GM12878 (cell line): ENCODE results near the gene MIGA2. TPM values are rescaled to one million over a fixed set of nuclear protein-coding genes. Genes with fewer than 3 reads are reported as not detected.

Experiments
- ATAC-seq: fragments of 200-7000 bp; cut with Tn5 transposase; 3 replicates; pipeline ENCODE4 v1.9.1; 2020; ENCODE audit warnings: mild to moderate bottlenecking, moderate library complexity
- BruUV-seq: library from RNA; stranded (reverse); fragments of 400-500 nt; replicated peaks from 2 replicates; lab custom pipeline; 2021; lab: Mats Ljungman, UMichigan
- CTCF ChIA-PET: fragments of 300-600 bp; sonication (Branson Sonifier 250); formaldehyde crosslinking; extraction: SDS; loops from one replicate; lab custom pipeline; 2021; ENCODE audit warnings: inconsistent platforms; lab: Yijun Ruan, JAX
- POLR2A ChIA-PET: fragments of 350-600 bp; formaldehyde crosslinking; extraction: SDS; loops from one replicate; lab custom pipeline; 2021; ENCODE audit warnings: inconsistent platforms; lab: Charles Lee
- RAD21 ChIA-PET: fragments of 300-600 bp; sonication (Branson Sonifier 250); formaldehyde crosslinking; loops from one replicate; lab custom pipeline; 2023; ENCODE audit warnings: antibody characterized with exemption; ENCODE audit not compliant: unreplicated experiment; lab: Charles Lee
- SMC1A ChIA-PET: fragments of 300-600 bp; sonication (Branson Sonifier 250); formaldehyde crosslinking; loops from one replicate; lab custom pipeline; 2023; ENCODE audit not compliant: unreplicated experiment, uncharacterized antibody; lab: Charles Lee
- DNase-seq: peaks from one replicate; pipeline ENCODE4 v3.0.0-alpha.2; 2011; ENCODE audit warnings: low read depth, low spot score
- FAIRE-seq: peaks from 3 replicates; lab custom pipeline; 2011; peaks lifted over from hg19 to GRCh38; lab: Jason Lieb, UNC
- H2AFZ ChIP-seq: 2 replicates; pipeline ENCODE4 v1.6.0; 2011; ENCODE audit warnings: low read depth, low read length, control low read depth; ENCODE audit not compliant: control insufficient read depth
- H3K27ac ChIP-seq: 2 replicates; pipeline ENCODE4 v1.5.1; 2011; ENCODE audit warnings: control low read depth; ENCODE audit not compliant: control insufficient read depth, insufficient read depth
- H3K27me3 ChIP-seq, 2 experiments: replicated peaks in 1 of 2; 2 replicates each; pipeline versions ENCODE4 v1.6.0 to v1.6.1; 2011; ENCODE audit warnings: low read length in 1 of 2; ENCODE audit not compliant: control insufficient read depth in 2 of 2, insufficient read depth in 2 of 2
- H3K36me3 ChIP-seq, 2 experiments: 2 replicates each; pipeline ENCODE4 v1.5.1; 2011; ENCODE audit warnings: low read length in 1 of 2; ENCODE audit not compliant: control insufficient read depth in 2 of 2, insufficient read depth in 2 of 2
- H3K4me1 ChIP-seq: 2 replicates; pipeline ENCODE4 v1.6.1; 2011; ENCODE audit warnings: mild to moderate bottlenecking, low read length, moderate library complexity, mixed read lengths; ENCODE audit not compliant: control insufficient read depth, insufficient read depth
- H3K4me2 ChIP-seq: 2 replicates; pipeline ENCODE4 v1.6.0; 2011; ENCODE audit warnings: control low read depth; ENCODE audit not compliant: control insufficient read depth, insufficient read depth
- H3K4me3 ChIP-seq: fragments of 200-600 bp; sonication (generic); 2 replicates; pipeline ENCODE4 v1.5.1; 2016
- H3K79me2 ChIP-seq: 2 replicates; pipeline ENCODE4 v1.6.0; 2011; ENCODE audit warnings: low read length; ENCODE audit not compliant: control insufficient read depth, insufficient read depth
- H3K9ac ChIP-seq: 2 replicates; pipeline ENCODE4 v1.8.0; 2011; ENCODE audit warnings: low read length, control low read depth, mixed read lengths; ENCODE audit not compliant: control insufficient read depth, insufficient read depth
- H3K9me3 ChIP-seq: replicated peaks from 3 replicates; pipeline ENCODE4 v1.5.1; 2011; ENCODE audit warnings: mild to moderate bottlenecking, low read length; ENCODE audit not compliant: control insufficient read depth, insufficient read depth
- H4K20me1 ChIP-seq: 2 replicates; pipeline ENCODE4 v1.6.0; 2011; ENCODE audit not compliant: control insufficient read depth, insufficient read depth
- BHLHE40 ChIP-seq, 2 experiments: fragments of 450-650 bp in 1 of 2; IDR thresholded peaks; 2 replicates each; pipeline ENCODE4 v1.6.1; 2011 to 2017; ENCODE audit warnings: low read depth in 2 of 2, borderline replicate concordance in 1 of 2, improper control_type of control experiment in 1 of 2, low read length in 1 of 2, mild to moderate bottlenecking in 1 of 2
- CREB1 ChIP-seq: IDR thresholded peaks from 2 replicates; pipeline ENCODE4 v1.6.1; 2012; ENCODE audit warnings: low read depth, mild to moderate bottlenecking, inconsistent platforms
- KLF5 ChIP-seq: fragments of 450-650 bp; IDR thresholded peaks from 2 replicates; pipeline ENCODE4 v1.6.1; 2014; ENCODE audit warnings: mild to moderate bottlenecking; ENCODE audit not compliant: partially characterized antibody
- MXI1 ChIP-seq: fragments of 150-350 bp; IDR thresholded peaks from 2 replicates; pipeline ENCODE4 v1.6.1; 2011; ENCODE audit warnings: low read depth, mild to moderate bottlenecking, inconsistent platforms, low read length, improper control_type of control experiment
- PAX5 ChIP-seq: IDR thresholded peaks from 2 replicates; pipeline ENCODE4 v1.6.1; 2011; ENCODE audit warnings: low read depth, low read length, borderline replicate concordance
- POLR2A ChIP-seq: IDR thresholded peaks from 2 replicates; pipeline ENCODE4 v1.6.1; 2011; ENCODE audit warnings: low read depth, mild to moderate bottlenecking, low read length
- POLR2AphosphoS2 ChIP-seq: IDR thresholded peaks from 2 replicates; pipeline ENCODE4 v1.6.1; 2011; ENCODE audit warnings: low read depth, mild to moderate bottlenecking, low read length, improper control_type of control experiment, moderate library complexity
- RAD21 ChIP-seq: IDR thresholded peaks from 2 replicates; pipeline ENCODE4 v1.6.1; 2011; ENCODE audit warnings: mild to moderate bottlenecking, low read depth, low read length, moderate library complexity; ENCODE audit not compliant: insufficient read depth
- SMC3 ChIP-seq: IDR thresholded peaks from 2 replicates; pipeline ENCODE4 v1.6.1; 2011; ENCODE audit warnings: low read length, improper control_type of control experiment, borderline replicate concordance
- TCF12 ChIP-seq: IDR thresholded peaks from 2 replicates; pipeline ENCODE4 v1.6.1; 2011; ENCODE audit warnings: low read depth, mild to moderate bottlenecking, low read length
- WGBS: methylation state at CpG from one replicate; pipeline ENCODE4 v1.1.6; 2016; ENCODE audit warnings: low lambda C conversion rate; ENCODE audit not compliant: insufficient replicate concordance, insufficient coverage; ENCODE audit errors: missing lambda C conversion rate; 5-methylcytosine and 5-hydroxymethylcytosine counted together
- in situ Hi-C: fragments of 300-500 bp; cut with MboI; formaldehyde crosslinking; loops from 9 replicates; pipeline ENCODE4 v1.14.3; 2018; ENCODE audit warnings: mixed read lengths
- intact Hi-C: fragments of 100-400 bp; cut with micrococcal nuclease; formaldehyde crosslinking; loops from one replicate; pipeline ENCODE4 v1.14.2; 2022; ENCODE audit not compliant: unreplicated experiment
- polyA plus RNA-seq, 11 experiments: library from polyadenylated mRNA; depleted of rRNA in 4 of 11; unstranded in 6 of 11; stranded (reverse) in 5 of 11; fragments of >200 nt; fragmentation: Nextera tagmentation in 4 of 11; fragmentation: Illumina TruSeq in 1 of 11; extraction: Ambion mirVana in 4 of 11; extraction: Trizol in 1 of 11; gene quantifications; 1 replicate in 1 of 11; 2 replicates in 10 of 11; pipeline versions ENCODE4 v1.2.1 to v1.2.3, GENCODE V29; 2011 to 2016; ENCODE audit warnings: inconsistent platforms in 2 of 11, missing spikeins in 2 of 11, low read depth in 1 of 11
- total RNA-seq, 4 experiments: library from RNA; depleted of rRNA in 3 of 4; stranded (reverse); fragments of >200 nt in 3 of 4; fragmentation: Illumina TruSeq in 1 of 4; extraction: Trizol in 1 of 4; gene quantifications; 2 replicates each; pipeline versions ENCODE4 v1.2.1 to v1.2.3, GENCODE V29; 2013 to 2021
- TF ChIP-seq, protein P1 (sequence below): IDR thresholded peaks from 2 replicates; pipeline ENCODE4 v1.6.1; 2011; ENCODE audit warnings: mild to moderate bottlenecking, low read depth, low read length, moderate library complexity; ENCODE audit not compliant: insufficient replicate concordance
- TF ChIP-seq, protein P2 (sequence below): fragments of 450-650 bp; IDR thresholded peaks from 2 replicates; pipeline ENCODE4 v1.6.1; 2017; ENCODE audit warnings: mild to moderate bottlenecking, moderate library complexity
- TF ChIP-seq, protein P3 (sequence below): IDR thresholded peaks from 2 replicates; pipeline ENCODE4 v1.6.1; 2012; ENCODE audit warnings: low read depth, low read length, improper control_type of control experiment

Gene MIGA2
- total and polyA plus RNA-seq, 10 of the 15 experiments (the other 5 are each of a cell fraction or from before 2014, with no cell fraction given), result 0.14 to 31.0 (median 12.7) TPM

DNA sequence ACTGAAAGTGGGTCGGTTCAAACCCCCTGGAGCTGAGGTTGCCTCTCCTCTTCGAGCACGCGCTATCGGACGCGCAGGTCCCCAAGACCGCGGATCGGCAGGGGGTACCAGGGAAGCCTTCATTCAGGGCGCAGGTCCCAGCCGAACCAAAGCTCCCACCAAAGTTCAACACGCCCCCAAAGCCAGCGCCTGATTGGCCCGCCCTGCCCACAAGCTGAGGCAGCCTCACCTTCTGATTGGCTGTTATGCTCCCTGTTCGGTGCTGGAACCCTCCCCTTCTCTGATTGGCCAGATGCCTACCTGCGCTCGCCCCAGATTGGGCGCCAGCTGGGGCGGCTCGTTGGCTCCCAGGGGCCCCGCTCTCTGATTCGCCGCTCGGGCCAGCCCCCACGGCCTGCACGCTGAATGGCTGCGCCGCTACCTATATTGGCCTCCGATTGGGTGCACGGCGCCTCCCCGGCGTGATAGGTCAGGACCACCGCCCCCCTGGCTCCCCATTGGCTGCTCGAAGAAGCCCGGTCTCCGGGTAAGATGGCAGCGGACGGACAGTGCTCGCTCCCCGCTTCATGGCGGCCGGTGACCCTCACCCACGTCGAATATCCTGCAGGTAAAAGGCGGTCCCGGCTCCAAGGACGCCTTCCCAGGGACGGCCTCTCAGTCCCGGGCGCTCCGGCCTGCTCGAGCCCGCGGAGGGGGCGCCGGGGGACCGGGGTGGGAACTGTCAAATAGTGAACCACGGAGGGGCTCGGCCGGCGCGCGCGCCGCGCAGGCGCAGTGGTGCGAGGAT lies 44.4 kb downstream of the MIGA2 start, which contains the start of gene DOLPP1 (continued):
- TF ChIP-seq, protein P1, sequence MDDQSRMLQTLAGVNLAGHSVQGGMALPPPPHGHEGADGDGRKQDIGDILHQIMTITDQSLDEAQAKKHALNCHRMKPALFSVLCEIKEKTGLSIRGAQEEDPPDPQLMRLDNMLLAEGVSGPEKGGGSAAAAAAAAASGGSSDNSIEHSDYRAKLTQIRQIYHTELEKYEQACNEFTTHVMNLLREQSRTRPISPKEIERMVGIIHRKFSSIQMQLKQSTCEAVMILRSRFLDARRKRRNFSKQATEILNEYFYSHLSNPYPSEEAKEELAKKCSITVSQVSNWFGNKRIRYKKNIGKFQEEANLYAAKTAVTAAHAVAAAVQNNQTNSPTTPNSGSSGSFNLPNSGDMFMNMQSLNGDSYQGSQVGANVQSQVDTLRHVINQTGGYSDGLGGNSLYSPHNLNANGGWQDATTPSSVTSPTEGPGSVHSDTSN, result peak; percentile 68
- TF ChIP-seq BHLHE40 (IDR thresholded peaks at IDR 0.05; ENCODE audit: borderline replicate concordance in 1 of 2, low read depth in 2 of 2, low read length in 1 of 2) (no peak), POLR2A (peak; percentile 97), KLF5 (peak; percentile 73)

DNA sequence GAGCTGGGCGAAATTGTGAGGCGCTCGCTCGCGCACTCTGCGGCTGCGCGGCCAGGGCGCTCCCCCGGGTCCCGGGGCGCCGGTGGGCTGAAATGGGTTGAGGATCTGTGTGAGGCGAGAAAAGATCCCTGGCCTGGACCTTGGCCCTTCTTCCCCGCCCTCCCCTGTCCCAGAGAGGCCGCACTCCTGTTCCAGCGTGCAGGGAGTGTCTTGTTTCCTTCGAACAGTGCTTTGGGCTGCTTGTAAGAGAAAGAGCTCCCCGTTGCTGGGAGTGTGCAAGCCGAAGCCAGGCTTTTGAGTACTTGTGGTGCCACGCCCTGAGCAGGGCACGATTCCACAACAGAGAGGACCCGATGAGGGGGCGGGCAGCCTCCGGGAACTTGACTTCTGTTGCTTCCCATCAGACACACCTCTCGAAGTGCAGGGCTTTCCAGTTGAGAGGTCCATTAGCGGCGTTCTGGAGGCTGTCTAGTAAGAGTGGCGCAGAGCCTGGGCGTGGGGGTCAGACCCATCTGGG lies 45.0 kb downstream of the MIGA2 start:
- FAIRE-seq, result no peak
- peak; percentile 15 for DNase-seq
- no peak for ATAC-seq
- TF ChIP-seq, protein P2, sequence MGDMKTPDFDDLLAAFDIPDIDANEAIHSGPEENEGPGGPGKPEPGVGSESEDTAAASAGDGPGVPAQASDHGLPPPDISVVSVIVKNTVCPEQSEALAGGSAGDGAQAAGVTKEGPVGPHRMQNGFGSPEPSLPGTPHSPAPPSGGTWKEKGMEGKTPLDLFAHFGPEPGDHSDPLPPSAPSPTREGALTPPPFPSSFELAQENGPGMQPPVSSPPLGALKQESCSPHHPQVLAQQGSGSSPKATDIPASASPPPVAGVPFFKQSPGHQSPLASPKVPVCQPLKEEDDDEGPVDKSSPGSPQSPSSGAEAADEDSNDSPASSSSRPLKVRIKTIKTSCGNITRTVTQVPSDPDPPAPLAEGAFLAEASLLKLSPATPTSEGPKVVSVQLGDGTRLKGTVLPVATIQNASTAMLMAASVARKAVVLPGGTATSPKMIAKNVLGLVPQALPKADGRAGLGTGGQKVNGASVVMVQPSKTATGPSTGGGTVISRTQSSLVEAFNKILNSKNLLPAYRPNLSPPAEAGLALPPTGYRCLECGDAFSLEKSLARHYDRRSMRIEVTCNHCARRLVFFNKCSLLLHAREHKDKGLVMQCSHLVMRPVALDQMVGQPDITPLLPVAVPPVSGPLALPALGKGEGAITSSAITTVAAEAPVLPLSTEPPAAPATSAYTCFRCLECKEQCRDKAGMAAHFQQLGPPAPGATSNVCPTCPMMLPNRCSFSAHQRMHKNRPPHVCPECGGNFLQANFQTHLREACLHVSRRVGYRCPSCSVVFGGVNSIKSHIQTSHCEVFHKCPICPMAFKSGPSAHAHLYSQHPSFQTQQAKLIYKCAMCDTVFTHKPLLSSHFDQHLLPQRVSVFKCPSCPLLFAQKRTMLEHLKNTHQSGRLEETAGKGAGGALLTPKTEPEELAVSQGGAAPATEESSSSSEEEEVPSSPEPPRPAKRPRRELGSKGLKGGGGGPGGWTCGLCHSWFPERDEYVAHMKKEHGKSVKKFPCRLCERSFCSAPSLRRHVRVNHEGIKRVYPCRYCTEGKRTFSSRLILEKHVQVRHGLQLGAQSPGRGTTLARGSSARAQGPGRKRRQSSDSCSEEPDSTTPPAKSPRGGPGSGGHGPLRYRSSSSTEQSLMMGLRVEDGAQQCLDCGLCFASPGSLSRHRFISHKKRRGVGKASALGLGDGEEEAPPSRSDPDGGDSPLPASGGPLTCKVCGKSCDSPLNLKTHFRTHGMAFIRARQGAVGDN, result no peak
- TF ChIP-seq SMC3, result no peak
- TF ChIP-seq, protein P3, sequence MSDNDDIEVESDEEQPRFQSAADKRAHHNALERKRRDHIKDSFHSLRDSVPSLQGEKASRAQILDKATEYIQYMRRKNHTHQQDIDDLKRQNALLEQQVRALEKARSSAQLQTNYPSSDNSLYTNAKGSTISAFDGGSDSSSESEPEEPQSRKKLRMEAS, result no peak
- TF ChIP-seq KLF5, result no peak
- TF ChIP-seq POLR2AphosphoS2, result 0 out of 2 replicates have a peak, but pooled peaks have one; percentile 39
- TF ChIP-seq CREB1, result no peak
- TF ChIP-seq RAD21, result no peak
- TF ChIP-seq MXI1, result 0 out of 2 replicates have a peak, but pooled peaks have one; percentile 44
- TF ChIP-seq TCF12, result no peak
- no peak for TF ChIP-seq PAX5

More for the DNA sequence above, 45.0 kb downstream of the MIGA2 start:
- Histone ChIP-seq H3K27me3 (no peaks in the 10 kb centered on the region), H3K4me3 (peak overlapping the region; percentile 93), H4K20me1 (no peaks in the 10 kb centered on the region), H2AFZ (peak overlapping the region; percentile 98), H3K27ac (peak overlapping the region; percentile 54), H3K4me1 (peaks cover 12% of the 10 kb centered on the region), H3K9ac (peak overlapping the region; percentile 83), H3K79me2 (peaks cover 17% of the 10 kb centered on the region), H3K9me3 (no peaks in the 10 kb centered on the region), H3K4me2 (peak overlapping the region; percentile 99), H3K36me3 (peaks cover 0 to 16% of the 10 kb centered on the region in 2 experiments; a peak in 3 of 4 replicates)
- in situ Hi-C loops (no loop called here), intact Hi-C loops (loop anchor here (2.0 kb wide), 1 partner anchor 29 kb away; the partner anchor contains the start of genes CRAT and PTPA)
- ChIA-PET SMC1A (interaction anchor here (1.1 kb wide), 1 partner anchor 50 kb away, joined by 4 read pairs; no protein-coding TSS in a partner anchor), RAD21 (interaction anchor here (0.7 to 1.7 kb wide), 5 partner anchors 45 to 378 kb away, joined by 3 to 5 read pairs (median 4); partner anchors contain the start of gene MIGA2), CTCF (interaction anchor here (1.0 to 1.9 kb wide), 4 partner anchors 22 to 543 kb away, joined by 3 to 5 read pairs (median 5); partner anchors contain the start of gene SH3GLB2), POLR2A (interaction anchor here (0.8 to 1.6 kb wide), 6 partner anchors 45 to 467 kb away, joined by 3 to 6 read pairs (median 3); partner anchors contain the start of genes DOLK, MIGA2, NUP188 and SH3GLB2)
- TSS peak; percentile 83 for BruUV-seq
- under 1% methylated on average over 30 of the region's 30 CpGs for WGBS
